ENCODE results near the gene NUP88. TPM values are rescaled to one million over a fixed set of nuclear protein-coding genes. Genes with fewer than 3 reads are reported as not detected.

Gene NUP88
- total and polyA plus RNA-seq, 10 of the 15 experiments (the other 5 are each of a cell fraction or from before 2014, with no cell fraction given), result 110 to 244 (median 188) TPM

- TF ChIP-seq NFXL1 (IDR thresholded peaks at IDR 0.05; ENCODE audit: borderline replicate concordance), result no peak
Observed at GRCh38 chr17:5419959-5420653, 644 bp upstream of the NUP88 start, which contains the start of gene RPAIN (continued).

GRCh38 chr17:5418858-5419355, 555 bp downstream of the NUP88 start:
- ATAC-seq, result peak; percentile 68
- FAIRE-seq, result peak; percentile 97
- Histone ChIP-seq H3K27ac (ENCODE audit: control insufficient read depth, insufficient read depth) (peak overlapping the region; percentile 100), H3K4me2 (ENCODE audit: control insufficient read depth, insufficient read depth) (peak overlapping the region; percentile 61), H3K9me3 (replicated peaks; ENCODE audit: control insufficient read depth, insufficient read depth, low read length) (no peaks in the 10 kb centered on the region), H4K20me1 (ENCODE audit: control insufficient read depth, insufficient read depth) (no peaks in the 10 kb centered on the region), H3K27me3 (replicated peaks in 1 of 2; ENCODE audit: control insufficient read depth in 2 of 2, insufficient read depth in 2 of 2, low read length in 1 of 2) (no peaks in the 10 kb centered on the region), H3K79me2 (ENCODE audit: control insufficient read depth, insufficient read depth, low read length) (peaks cover 72% of the 10 kb centered on the region), H3K36me3 (ENCODE audit: control insufficient read depth in 2 of 2, insufficient read depth in 2 of 2, low read length in 1 of 2) (peaks cover 0 to 34% of the 10 kb centered on the region in 2 experiments; a peak in 3 of 4 replicates), H3K9ac (ENCODE audit: control insufficient read depth, insufficient read depth, low read length) (peak overlapping the region; percentile 100), H2AFZ (ENCODE audit: control insufficient read depth, low read depth, low read length) (peak overlapping the region; percentile 53), H3K4me3 (peak overlapping the region; percentile 87), H3K4me1 (ENCODE audit: control insufficient read depth, insufficient read depth, low read length) (peaks cover 15% of the 10 kb centered on the region)
- ChIA-PET CTCF (interaction anchor here (0.8 to 3.5 kb wide), 6 partner anchors 8 to 170 kb away, joined by 3 to 23 read pairs (median 4); partner anchors contain the start of genes C1QBP and RABEP1), SMC1A (ENCODE audit: uncharacterized antibody, unreplicated experiment) (interaction anchor here (0.7 to 1.5 kb wide), 7 partner anchors 18 to 182 kb away, joined by 3 to 5 read pairs (median 3); no protein-coding TSS in a partner anchor), RAD21 (ENCODE audit: unreplicated experiment) (interaction anchor here (0.7 to 3.7 kb wide), 12 partner anchors 8 to 227 kb away, joined by 3 to 15 read pairs (median 3); partner anchors contain the start of genes C1QBP and ZNF594), POLR2A (interaction anchor here (0.8 to 2.0 kb wide), 12 partner anchors 8 to 182 kb away, joined by 3 to 13 read pairs (median 4); partner anchors contain the start of genes C1QBP, DERL2 and MIS12)
- in situ Hi-C loops (cut with MboI), result no loop called here
- peak; percentile 84 for DNase-seq (ENCODE audit: low read depth, low spot score)
- intact Hi-C loops (cut with micrococcal nuclease; ENCODE audit: unreplicated experiment), result no loop called here
- WGBS (ENCODE audit: insufficient coverage, insufficient replicate concordance, low lambda C conversion rate, missing lambda C conversion rate), result under 1% methylated on average over 26 of the region's 26 CpGs
- TSS peak; percentile 86 for BruUV-seq (replicated peaks)
- TF ChIP-seq TCF12 (IDR thresholded peaks at IDR 0.05; ENCODE audit: low read depth, low read length), result no peak
- no peak for TF ChIP-seq POLR2A (IDR thresholded peaks at IDR 0.05; ENCODE audit: low read depth, low read length)
- no peak for TF ChIP-seq NBN (IDR thresholded peaks at IDR 0.05)
- peak; percentile 95 for TF ChIP-seq TBL1XR1 (IDR thresholded peaks at IDR 0.05; ENCODE audit: low read depth, low read length)
- TF ChIP-seq ESRRA (IDR thresholded peaks at IDR 0.05; ENCODE audit: low read length), result no peak
- TF ChIP-seq HDAC2 (IDR thresholded peaks at IDR 0.05), result no peak
- peak; percentile 92 for TF ChIP-seq MEF2B (IDR thresholded peaks at IDR 0.05; ENCODE audit: partially characterized antibody, poor library complexity, severe bottlenecking)
- TF ChIP-seq ZBED1 (IDR thresholded peaks at IDR 0.05; ENCODE audit: borderline replicate concordance), result peak; percentile 74
- peak; percentile 52 for TF ChIP-seq PKNOX1 (IDR thresholded peaks at IDR 0.05)
- peak in 1 of 2 experiments; percentile 54; a peak in 2 of 4 replicates for TF ChIP-seq EP300 (IDR thresholded peaks at IDR 0.05; ENCODE audit: borderline replicate concordance in 1 of 2, control insufficient read depth in 1 of 2, low read depth in 2 of 2, low read length in 2 of 2)
- no peak for TF ChIP-seq ZNF274 (IDR thresholded peaks at IDR 0.05; ENCODE audit: insufficient read depth, insufficient read length)
- no peak for TF ChIP-seq SUPT20H (IDR thresholded peaks at IDR 0.05; ENCODE audit: borderline replicate concordance, control insufficient read depth, low read depth, low read length)
- TF ChIP-seq ETV6 (conservative IDR thresholded peaks at IDR 0.05 in 1 of 2, IDR thresholded peaks at IDR 0.05 in 1 of 2; ENCODE audit: borderline replicate concordance in 1 of 2, low read depth in 1 of 2), result peak in 1 of 2 experiments; percentile 7; a peak in 1 of 4 replicates
- TF ChIP-seq SIX5 (IDR thresholded peaks at IDR 0.05; ENCODE audit: low read depth, low read length, severe bottlenecking), result no peak
- TF ChIP-seq ZNF384 (IDR thresholded peaks at IDR 0.05; ENCODE audit: borderline replicate concordance, low read depth, low read length), result no peak
- TF ChIP-seq MTA2 (IDR thresholded peaks at IDR 0.05; ENCODE audit: low read depth), result peak; percentile 40; the same call in 1 of the 2 replicates
- TF ChIP-seq KAT2A (conservative IDR thresholded peaks at IDR 0.05; ENCODE audit: control insufficient read depth, low read depth, low read length), result no peak
- TF ChIP-seq CTCF (IDR thresholded peaks at IDR 0.05 in 2 of 3, conservative IDR thresholded peaks at IDR 0.05 in 1 of 3; ENCODE audit: control insufficient read depth in 2 of 3, extremely low read depth in 1 of 3, insufficient read depth in 1 of 3, low read depth in 3 of 3, low read length in 3 of 3), result no peak

Data from GM12878 (cell line).